ENCODE measurements around the gene ORM2. TPM values are rescaled to one million over a fixed set of nuclear protein-coding genes. Genes with fewer than 3 reads are reported as not detected.

Gene ORM2
- total RNA-seq, 2 donors from 2014 or later = 0.59 to 0.80 TPM

DNA sequence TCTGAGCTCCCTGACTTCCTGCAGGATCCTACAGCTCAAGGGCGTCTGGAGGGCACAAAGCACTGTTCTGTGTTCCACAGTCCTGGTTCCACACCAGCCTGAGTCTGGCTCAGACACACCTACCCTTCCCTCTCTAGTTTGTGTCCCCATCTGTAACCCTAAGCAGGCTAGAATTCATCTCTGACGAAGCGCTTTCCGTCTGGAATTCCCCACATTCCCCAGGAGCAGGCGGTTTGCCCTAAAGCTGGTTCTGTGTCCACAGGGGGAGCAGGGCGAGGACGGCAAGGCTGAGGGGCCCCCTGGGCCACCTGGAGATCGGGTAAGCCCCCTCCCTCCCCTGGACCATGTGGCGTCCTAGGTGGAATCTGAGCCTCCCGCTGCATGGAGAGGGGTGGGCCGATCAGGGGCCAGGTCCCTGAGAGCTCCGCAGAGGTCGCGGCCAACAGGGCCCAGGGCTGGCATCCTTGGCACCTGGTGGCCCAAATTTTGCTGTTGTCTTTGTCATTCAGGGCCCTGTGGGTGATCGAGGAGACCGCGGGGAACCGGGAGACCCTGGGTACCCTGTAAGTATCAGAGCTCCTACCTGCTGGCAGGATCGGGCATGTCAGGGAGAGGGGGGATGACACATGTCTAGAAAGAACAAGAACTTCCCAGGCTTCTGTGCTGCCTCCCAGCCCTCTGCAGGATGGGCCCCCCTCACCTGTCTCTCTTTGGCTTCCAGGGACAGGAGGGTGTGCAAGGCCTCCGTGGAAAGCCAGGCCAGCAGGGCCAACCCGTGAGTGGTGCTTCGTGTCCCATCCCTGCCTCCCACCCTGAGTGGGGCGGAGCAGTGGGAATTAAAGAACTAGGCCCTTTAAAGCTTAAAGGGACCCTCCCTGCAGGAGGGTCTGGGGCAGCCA, 41.2 kb upstream of the ORM2 start:
- Mint-ChIP-seq H3K27ac (no peak overlapping the region), H3K4me3 (no peak overlapping the region), H3K27me3 (ENCODE audit: insufficient read depth) (no peaks in the 10 kb centered on the region), H3K9me3 (peaks cover 3% of the 10 kb centered on the region), H3K4me1 (no peaks in the 10 kb centered on the region), H3K36me3 (ENCODE audit: low read depth) (peaks cover 24% of the 10 kb centered on the region)
- Histone ChIP-seq H3K27ac (ENCODE audit: low read depth, low read length) (peak overlapping the region; percentile 29), H3K4me3 (ENCODE audit: low read length) (no peak overlapping the region), H3K4me1 (ENCODE audit: control insufficient read depth, insufficient read depth, low read length) (no peaks in the 10 kb centered on the region), H3K36me3 (ENCODE audit: control insufficient read depth, insufficient read depth, low read length) (peaks cover 39% of the 10 kb centered on the region), H3K27me3 (ENCODE audit: control insufficient read depth, insufficient read depth, low read length, poor library complexity, severe bottlenecking) (no peaks in the 10 kb centered on the region), H3K9ac (ENCODE audit: extremely low read depth, low read length, poor library complexity, severe bottlenecking) (no peak overlapping the region), H3K9me3 (ENCODE audit: control insufficient read depth, low read length) (peaks cover 6% of the 10 kb centered on the region)
- TF ChIP-seq, protein P1, sequence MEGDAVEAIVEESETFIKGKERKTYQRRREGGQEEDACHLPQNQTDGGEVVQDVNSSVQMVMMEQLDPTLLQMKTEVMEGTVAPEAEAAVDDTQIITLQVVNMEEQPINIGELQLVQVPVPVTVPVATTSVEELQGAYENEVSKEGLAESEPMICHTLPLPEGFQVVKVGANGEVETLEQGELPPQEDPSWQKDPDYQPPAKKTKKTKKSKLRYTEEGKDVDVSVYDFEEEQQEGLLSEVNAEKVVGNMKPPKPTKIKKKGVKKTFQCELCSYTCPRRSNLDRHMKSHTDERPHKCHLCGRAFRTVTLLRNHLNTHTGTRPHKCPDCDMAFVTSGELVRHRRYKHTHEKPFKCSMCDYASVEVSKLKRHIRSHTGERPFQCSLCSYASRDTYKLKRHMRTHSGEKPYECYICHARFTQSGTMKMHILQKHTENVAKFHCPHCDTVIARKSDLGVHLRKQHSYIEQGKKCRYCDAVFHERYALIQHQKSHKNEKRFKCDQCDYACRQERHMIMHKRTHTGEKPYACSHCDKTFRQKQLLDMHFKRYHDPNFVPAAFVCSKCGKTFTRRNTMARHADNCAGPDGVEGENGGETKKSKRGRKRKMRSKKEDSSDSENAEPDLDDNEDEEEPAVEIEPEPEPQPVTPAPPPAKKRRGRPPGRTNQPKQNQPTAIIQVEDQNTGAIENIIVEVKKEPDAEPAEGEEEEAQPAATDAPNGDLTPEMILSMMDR (conservative IDR thresholded peaks at IDR 0.05) = no peak
- 86 to 89% methylated on average over 7 to 23 of the region's 23 CpGs for WGBS, 2 experiments (ENCODE audit: insufficient coverage in 1 of 2, insufficient read length in 1 of 2)
- DNase-seq = peak; percentile 75

DNA sequence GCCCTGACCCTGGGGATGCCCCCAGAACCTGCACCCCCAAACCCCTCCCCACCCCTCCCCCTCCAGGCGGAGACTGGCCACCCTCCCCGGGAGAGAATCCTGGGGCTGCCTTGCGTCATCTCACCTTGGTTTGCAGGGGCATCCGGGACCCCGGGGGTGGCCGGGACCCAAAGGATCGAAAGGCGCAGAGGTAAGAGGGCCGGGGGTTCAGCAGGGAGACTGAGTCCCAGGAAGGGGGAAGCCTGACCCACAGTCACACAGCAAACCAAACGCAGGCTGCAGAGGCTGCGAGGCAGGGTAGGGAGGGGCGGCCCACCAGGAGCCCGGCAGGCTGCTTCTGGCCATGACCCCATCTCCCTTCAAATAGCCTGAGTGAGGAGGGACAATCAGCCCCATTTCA, 40.6 kb upstream of the ORM2 start:
- no peaks in the 10 kb centered on the region for H3K27me3 Mint-ChIP-seq (ENCODE audit: insufficient read depth)
- Histone ChIP-seq H3K27ac (ENCODE audit: low read depth, low read length) (no peak overlapping the region), H3K27me3 (ENCODE audit: control insufficient read depth, insufficient read depth, low read length, poor library complexity, severe bottlenecking) (no peaks in the 10 kb centered on the region), H3K9me3 (ENCODE audit: control insufficient read depth, low read length) (peaks cover 11% of the 10 kb centered on the region), H3K36me3 (ENCODE audit: control insufficient read depth, insufficient read depth, low read length) (peaks cover 38% of the 10 kb centered on the region), H3K9ac (ENCODE audit: extremely low read depth, low read length, poor library complexity, severe bottlenecking) (no peak overlapping the region), H3K4me1 (ENCODE audit: control insufficient read depth, insufficient read depth, low read length) (no peaks in the 10 kb centered on the region), H3K4me3 (ENCODE audit: low read length) (no peak overlapping the region)
- H3K36me3 Mint-ChIP-seq (ENCODE audit: low read depth) = peaks cover 26% of the 10 kb centered on the region
- H3K4me3 Mint-ChIP-seq = no peak overlapping the region
- no peak overlapping the region for H3K27ac Mint-ChIP-seq
- no peaks in the 10 kb centered on the region for H3K4me1 Mint-ChIP-seq
- H3K9me3 Mint-ChIP-seq = peaks cover 3% of the 10 kb centered on the region
- DNase-seq = peak; percentile 37
- TF ChIP-seq, protein P1 (conservative IDR thresholded peaks at IDR 0.05) = no peak
- 94% methylated on average over 13 of the region's 13 CpGs; no CpG with 5 or more reads in 1 of the 2 experiments for WGBS, 2 experiments (ENCODE audit: insufficient coverage in 1 of 2, insufficient read length in 1 of 2)

DNA sequence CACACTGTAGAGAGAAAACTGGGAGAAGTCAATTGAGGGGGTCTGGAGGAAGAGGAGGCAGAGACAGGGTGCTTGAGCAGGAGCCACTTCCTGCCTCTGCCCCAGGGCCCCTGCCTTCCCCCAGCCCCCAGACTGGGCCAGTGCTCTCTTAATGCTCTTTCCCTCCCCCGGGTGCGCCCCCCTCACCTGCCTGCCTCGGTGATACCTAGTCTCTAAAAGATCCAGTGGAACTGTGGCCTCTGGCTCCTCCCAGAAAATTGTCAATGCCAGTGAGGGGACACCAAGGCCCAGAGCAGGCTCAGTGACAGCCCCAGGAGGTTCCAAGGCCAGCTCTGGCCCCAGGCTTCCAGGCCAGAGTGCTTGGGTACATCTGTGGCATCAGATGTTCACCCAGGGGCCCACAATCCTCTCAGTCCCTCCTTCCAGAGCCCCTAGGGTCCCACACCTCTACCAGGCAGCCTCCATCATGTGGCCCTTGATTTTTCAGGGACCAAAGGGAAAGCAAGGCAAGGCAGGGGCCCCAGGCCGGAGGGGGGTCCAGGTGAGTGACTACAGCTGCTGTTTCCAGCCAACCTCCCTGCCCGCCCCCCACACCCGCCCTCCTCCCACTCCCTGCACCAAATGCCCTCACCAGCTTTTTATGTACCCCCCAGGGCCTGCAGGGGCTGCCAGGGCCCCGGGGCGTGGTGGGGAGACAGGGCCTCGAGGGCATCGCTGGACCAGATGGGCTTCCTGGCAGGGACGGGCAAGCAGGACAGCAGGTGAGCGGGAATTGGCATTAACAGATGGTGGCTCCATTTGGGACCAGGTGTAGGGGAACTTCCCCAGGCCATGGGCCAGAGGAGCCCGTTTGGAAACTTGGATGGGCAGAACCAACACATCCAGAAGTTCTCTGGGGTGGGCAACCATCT, 39.8 kb upstream of the ORM2 start:
- H3K4me1 Mint-ChIP-seq = no peaks in the 10 kb centered on the region
- TF ChIP-seq, protein P1 (conservative IDR thresholded peaks at IDR 0.05) = no peak
- H3K4me3 ChIP-seq (ENCODE audit: low read length) = no peak overlapping the region
- no peaks in the 10 kb centered on the region for H3K4me1 ChIP-seq (ENCODE audit: control insufficient read depth, insufficient read depth, low read length)
- DNase-seq = peak; percentile 40
- no peak overlapping the region for H3K4me3 Mint-ChIP-seq
- H3K9me3 Mint-ChIP-seq = peaks cover 10% of the 10 kb centered on the region
- H3K27me3 Mint-ChIP-seq (ENCODE audit: insufficient read depth) = no peaks in the 10 kb centered on the region
- WGBS, 2 experiments (ENCODE audit: insufficient coverage in 1 of 2, insufficient read length in 1 of 2) = 89 to 100% methylated on average over 1 to 13 of the region's 13 CpGs
- peaks cover 18% of the 10 kb centered on the region for H3K9me3 ChIP-seq (ENCODE audit: control insufficient read depth, low read length)
- H3K27ac Mint-ChIP-seq = no peak overlapping the region
- no peak overlapping the region for H3K9ac ChIP-seq (ENCODE audit: extremely low read depth, low read length, poor library complexity, severe bottlenecking)
- H3K27ac ChIP-seq (ENCODE audit: low read depth, low read length) = no peak overlapping the region
- H3K36me3 ChIP-seq (ENCODE audit: control insufficient read depth, insufficient read depth, low read length) = peaks cover 38% of the 10 kb centered on the region
- H3K27me3 ChIP-seq (ENCODE audit: control insufficient read depth, insufficient read depth, low read length, poor library complexity, severe bottlenecking) = no peaks in the 10 kb centered on the region
- H3K36me3 Mint-ChIP-seq (ENCODE audit: low read depth) = peaks cover 32% of the 10 kb centered on the region

Measured in endodermal cell (in vitro differentiated cells).